ENCODE results near the gene ADAD2. TPM values are rescaled to one million over a fixed set of nuclear protein-coding genes. Genes with fewer than 3 reads are reported as not detected.

The ADAD2 gene
- total RNA-seq, 4 donors from 2014 or later, result 0.19 to 4.3 (median 1.6) TPM; not detected in 1

GRCh38 chr16:84184775-84185174 lies 6.2 kb upstream of the ADAD2 start:
- ATAC-seq (ENCODE audit: low FRiP score), result no peak
- DNase-seq (ENCODE audit: low spot score), result no peak
- no peak for TF ChIP-seq CTCF (IDR thresholded peaks at IDR 0.05)

GRCh38 chr16:84186685-84187437 lies 4.1 kb upstream of the ADAD2 start, which contains the start of gene TAF1C:
TSS of gene TAF1C (minus strand) at chr16:84187057. CDS start at chr16:84184988, 2,069 bp downstream.
- peak in 2 of 3 donors; percentile 47 to 63 for TF ChIP-seq CTCF (IDR thresholded peaks at IDR 0.05)

GRCh38 chr16:84191466-84191865 lies 509 bp downstream of the ADAD2 start:
- no peak for DNase-seq (ENCODE audit: low spot score)
- TF ChIP-seq CTCF (IDR thresholded peaks at IDR 0.05), result no peak
- ATAC-seq (ENCODE audit: low FRiP score), result no peak

More at GRCh38 chr16:84186685-84187437, 4.1 kb upstream of the ADAD2 start, which contains the start of gene TAF1C:
- ATAC-seq (ENCODE audit: low FRiP score) (peak; percentile 89), DNase-seq (ENCODE audit: low spot score) (peak; percentile 90)

- ATAC-seq (ENCODE audit: low FRiP score) (no peak), DNase-seq (ENCODE audit: low spot score) (no peak)
- no peak for TF ChIP-seq CTCF (IDR thresholded peaks at IDR 0.05)
These were observed 2.5 kb downstream of the ADAD2 start for GRCh38 chr16:84193480-84193879.

GRCh38 chr16:84194018-84194417 lies 3.1 kb downstream of the ADAD2 start:
- TF ChIP-seq CTCF (IDR thresholded peaks at IDR 0.05), result no peak

GRCh38 chr16:84194470-84195200 lies 3.7 kb downstream of the ADAD2 start:
- TF ChIP-seq CTCF (IDR thresholded peaks at IDR 0.05), result no peak
- DNase-seq (ENCODE audit: low spot score), result no peak

More at GRCh38 chr16:84194018-84194417, 3.1 kb downstream of the ADAD2 start:
- no peak for DNase-seq (ENCODE audit: low spot score)
- no peak for ATAC-seq (ENCODE audit: low FRiP score)

More at GRCh38 chr16:84194470-84195200, 3.7 kb downstream of the ADAD2 start:
- no peak for ATAC-seq (ENCODE audit: low FRiP score)

Data from omental fat pad (tissue), 4 donors.